Activated naive CD8-positive, alpha-beta T cell treated with anti-CD3 and anti-CD28 coated beads for 36 hours (primary cell): ENCODE results near the gene SLC5A10. TPM values are rescaled to one million over a fixed set of nuclear protein-coding genes. Genes with fewer than 3 reads are reported as not detected.
"Not testable (repeated sequence)": the region's sequence is repeated elsewhere in the genome, so short reads cannot be mapped to it uniquely, and the experiment has no call there.

Experiments
- DNase-seq: peaks from one replicate; pipeline ENCODE4 v3.0.0; 2021
- H3K27ac Mint-ChIP-seq: one replicate; pipeline ENCODE4 v1.8.0; 2022; ENCODE audit warnings: mild to moderate bottlenecking, moderate library complexity, mixed read lengths
- H3K27me3 Mint-ChIP-seq: one replicate; pipeline ENCODE4 v1.8.0; 2022; ENCODE audit warnings: mild to moderate bottlenecking, mixed read lengths
- H3K36me3 Mint-ChIP-seq: one replicate; pipeline ENCODE4 v1.8.0; 2021; ENCODE audit warnings: mild to moderate bottlenecking, mixed read lengths
- H3K4me1 Mint-ChIP-seq: one replicate; pipeline ENCODE4 v1.8.0; 2021; ENCODE audit warnings: mixed read lengths
- H3K4me3 Mint-ChIP-seq: one replicate; pipeline ENCODE4 v1.8.0; 2022; ENCODE audit warnings: mild to moderate bottlenecking, moderate library complexity, mixed read lengths
- H3K9me3 Mint-ChIP-seq: one replicate; pipeline ENCODE4 v1.8.0; 2022; ENCODE audit warnings: mixed read lengths
- total RNA-seq, 2 experiments: library from RNA; stranded (reverse); gene quantifications; one replicate each; pipeline ENCODE4 v1.2.3, GENCODE V29; 2021

Gene SLC5A10
- total RNA-seq, 2 experiments from 2014 or later = not detected

- not testable (repeated sequence) for DNase-seq, H3K4me3 Mint-ChIP-seq, H3K27me3 Mint-ChIP-seq, H3K4me1 Mint-ChIP-seq, H3K27ac Mint-ChIP-seq, H3K36me3 Mint-ChIP-seq, H3K9me3 Mint-ChIP-seq
Observed at GRCh38 chr17:19036186-19036585, 84.2 kb downstream of the SLC5A10 start.

- H3K4me3 Mint-ChIP-seq, H3K9me3 Mint-ChIP-seq, H3K27me3 Mint-ChIP-seq, H3K27ac Mint-ChIP-seq, H3K36me3 Mint-ChIP-seq, DNase-seq, H3K4me1 Mint-ChIP-seq: not testable (repeated sequence)
Observed at GRCh38 chr17:19037547-19037946, 85.6 kb downstream of the SLC5A10 start.

GRCh38 chr17:19038007-19038406 lies 86.0 kb downstream of the SLC5A10 start:
- not testable (repeated sequence) for H3K27me3 Mint-ChIP-seq, H3K9me3 Mint-ChIP-seq, H3K27ac Mint-ChIP-seq, DNase-seq, H3K4me3 Mint-ChIP-seq, H3K4me1 Mint-ChIP-seq, H3K36me3 Mint-ChIP-seq

GRCh38 chr17:19038730-19039129 lies 86.8 kb downstream of the SLC5A10 start:
- not testable (repeated sequence) for H3K4me3 Mint-ChIP-seq, H3K4me1 Mint-ChIP-seq, H3K27me3 Mint-ChIP-seq, H3K36me3 Mint-ChIP-seq, DNase-seq, H3K27ac Mint-ChIP-seq, H3K9me3 Mint-ChIP-seq

GRCh38 chr17:19040350-19040749 lies 88.4 kb downstream of the SLC5A10 start:
- not testable (repeated sequence) for DNase-seq, H3K4me1 Mint-ChIP-seq, H3K9me3 Mint-ChIP-seq, H3K27ac Mint-ChIP-seq, H3K27me3 Mint-ChIP-seq, H3K4me3 Mint-ChIP-seq, H3K36me3 Mint-ChIP-seq

- DNase-seq, H3K9me3 Mint-ChIP-seq: not testable (repeated sequence)
Observed at GRCh38 chr17:19041871-19042270, 89.9 kb downstream of the SLC5A10 start.

GRCh38 chr17:19042369-19042768 lies 90.4 kb downstream of the SLC5A10 start:
- not testable (repeated sequence) for H3K4me3 Mint-ChIP-seq, H3K27me3 Mint-ChIP-seq, H3K36me3 Mint-ChIP-seq, H3K9me3 Mint-ChIP-seq, H3K4me1 Mint-ChIP-seq, H3K27ac Mint-ChIP-seq, DNase-seq

More at GRCh38 chr17:19041871-19042270, 89.9 kb downstream of the SLC5A10 start:
- H3K4me3 Mint-ChIP-seq, H3K27me3 Mint-ChIP-seq, H3K4me1 Mint-ChIP-seq, H3K36me3 Mint-ChIP-seq, H3K27ac Mint-ChIP-seq: not testable (repeated sequence)

- not testable (repeated sequence) for H3K4me3 Mint-ChIP-seq, H3K36me3 Mint-ChIP-seq, H3K4me1 Mint-ChIP-seq, H3K27ac Mint-ChIP-seq, H3K9me3 Mint-ChIP-seq, H3K27me3 Mint-ChIP-seq, DNase-seq
Observed at GRCh38 chr17:19043032-19043431, 91.1 kb downstream of the SLC5A10 start.

- not testable (repeated sequence) for H3K27me3 Mint-ChIP-seq, DNase-seq, H3K4me1 Mint-ChIP-seq, H3K36me3 Mint-ChIP-seq, H3K27ac Mint-ChIP-seq, H3K9me3 Mint-ChIP-seq, H3K4me3 Mint-ChIP-seq
Observed at GRCh38 chr17:19044643-19045042, 92.7 kb downstream of the SLC5A10 start.

- not testable (repeated sequence) for H3K9me3 Mint-ChIP-seq, H3K36me3 Mint-ChIP-seq, H3K4me3 Mint-ChIP-seq
Observed at GRCh38 chr17:19046782-19047375, 94.9 kb downstream of the SLC5A10 start, which contains the start of gene GRAP. GRAP (minus strand) TSS chr17:19046957; CDS start chr17:19046926, 31 bp downstream.

GRCh38 chr17:19047510-19047909 lies 95.5 kb downstream of the SLC5A10 start:
- not testable (repeated sequence) for H3K4me3 Mint-ChIP-seq, H3K27ac Mint-ChIP-seq, H3K36me3 Mint-ChIP-seq

More at GRCh38 chr17:19046782-19047375, 94.9 kb downstream of the SLC5A10 start, which contains the start of gene GRAP:
- not testable (repeated sequence) for DNase-seq, H3K27ac Mint-ChIP-seq, H3K27me3 Mint-ChIP-seq, H3K4me1 Mint-ChIP-seq

GRCh38 chr17:19048826-19049225 lies 96.9 kb downstream of the SLC5A10 start:
- not testable (repeated sequence) for DNase-seq, H3K4me1 Mint-ChIP-seq, H3K27me3 Mint-ChIP-seq

More at GRCh38 chr17:19047510-19047909, 95.5 kb downstream of the SLC5A10 start:
- H3K27me3 Mint-ChIP-seq, H3K9me3 Mint-ChIP-seq, DNase-seq, H3K4me1 Mint-ChIP-seq: not testable (repeated sequence)

GRCh38 chr17:19055447-19055846 lies 103.5 kb downstream of the SLC5A10 start:
- not testable (repeated sequence) for H3K4me3 Mint-ChIP-seq, H3K27ac Mint-ChIP-seq, H3K36me3 Mint-ChIP-seq, H3K4me1 Mint-ChIP-seq, H3K27me3 Mint-ChIP-seq, DNase-seq, H3K9me3 Mint-ChIP-seq

More at GRCh38 chr17:19048826-19049225, 96.9 kb downstream of the SLC5A10 start:
- not testable (repeated sequence) for H3K9me3 Mint-ChIP-seq, H3K36me3 Mint-ChIP-seq, H3K4me3 Mint-ChIP-seq, H3K27ac Mint-ChIP-seq

- H3K4me3 Mint-ChIP-seq, H3K9me3 Mint-ChIP-seq, H3K4me1 Mint-ChIP-seq, H3K27me3 Mint-ChIP-seq, H3K36me3 Mint-ChIP-seq, H3K27ac Mint-ChIP-seq: not testable (repeated sequence)
- DNase-seq = peak; percentile 80
Observed at GRCh38 chr17:19062009-19062717, 110.2 kb downstream of the SLC5A10 start.

- H3K27ac Mint-ChIP-seq = not testable (repeated sequence)
Observed at GRCh38 chr17:19062718-19063325, 110.9 kb downstream of the SLC5A10 start.

More at GRCh38 chr17:19062718-19063325, 110.9 kb downstream of the SLC5A10 start:
- not testable (repeated sequence) for H3K4me1 Mint-ChIP-seq, H3K4me3 Mint-ChIP-seq, H3K36me3 Mint-ChIP-seq, H3K27me3 Mint-ChIP-seq, H3K9me3 Mint-ChIP-seq, DNase-seq
